GM19438 (cell line): ENCODE results near the gene RAP2A.

Experiments
- ATAC-seq: cut with Tn5 transposase; IDR thresholded peaks from one replicate; pipeline ENCODE4 v1.9.1; 2021; ENCODE audit warnings: low read depth; ENCODE audit not compliant: unreplicated experiment

RAP2A gene

GRCh38 chr13:97446448-97446847 lies 12.5 kb downstream of the RAP2A start:
- ATAC-seq, result no peak

DNA sequence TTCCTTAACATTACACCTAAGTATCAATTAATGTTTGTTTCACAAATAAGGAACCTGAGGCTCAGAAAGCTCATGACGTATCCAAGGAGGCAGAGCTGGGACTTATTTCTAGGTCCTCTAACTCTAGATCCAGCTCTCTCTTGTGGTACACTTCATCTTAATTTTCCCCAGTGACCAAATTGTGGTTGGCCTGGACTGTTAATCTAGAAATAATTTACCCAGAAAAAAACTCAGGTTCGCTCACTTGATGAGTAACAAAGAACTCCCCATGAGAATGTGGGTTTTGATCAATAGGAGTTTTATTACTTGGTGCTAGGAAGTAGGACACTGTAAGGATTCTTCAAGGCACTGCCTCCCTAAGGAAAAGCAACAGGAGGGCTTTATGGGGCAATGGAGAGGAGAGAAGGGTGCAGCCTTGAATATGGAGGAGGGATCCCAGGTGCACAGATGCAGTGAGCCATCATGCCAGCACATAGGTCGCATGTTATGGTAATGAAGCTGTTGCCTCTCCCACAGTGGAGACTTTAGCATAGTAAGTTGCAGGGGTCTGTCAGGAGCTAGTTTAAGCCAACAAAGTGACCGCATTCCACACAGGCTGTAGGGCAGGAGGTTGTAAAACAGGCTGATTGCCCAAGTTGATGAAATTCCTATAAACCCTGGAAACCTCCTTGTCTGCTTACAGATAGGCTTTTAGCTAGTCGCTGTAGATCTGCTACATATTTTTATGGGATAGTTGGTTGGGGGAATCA lies 14.7 kb downstream of the RAP2A start:
- ATAC-seq, result peak; percentile 59

DNA sequence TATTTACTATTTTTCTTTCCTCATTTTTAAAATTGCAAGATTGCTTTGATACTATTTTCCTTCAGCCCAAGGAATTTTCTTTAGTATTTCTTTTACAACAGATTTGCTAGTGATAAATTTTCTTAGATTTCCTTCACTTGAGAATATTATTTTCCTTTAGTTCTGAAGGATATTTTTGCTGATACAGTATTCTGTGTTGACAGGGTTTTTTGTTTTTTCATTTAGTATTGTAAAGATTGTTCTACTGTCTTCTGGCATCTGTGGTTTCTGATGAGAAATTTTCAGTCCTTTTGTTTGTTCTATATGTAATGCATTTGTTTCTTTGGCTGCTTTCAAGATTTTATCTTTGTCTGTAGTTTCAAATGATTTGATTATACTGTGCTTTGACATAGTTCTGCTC lies 20.7 kb downstream of the RAP2A start:
- ATAC-seq, result no peak

- no peak for ATAC-seq
These were observed 22.1 kb downstream of the RAP2A start for GRCh38 chr13:97456047-97456446.

GRCh38 chr13:97459215-97459777 lies 25.3 kb downstream of the RAP2A start:
- no peak for ATAC-seq

GRCh38 chr13:97460004-97460775 lies 26.2 kb downstream of the RAP2A start:
- peak; percentile 86 for ATAC-seq

- ATAC-seq, result no peak
These were observed 26.9 kb downstream of the RAP2A start for GRCh38 chr13:97460853-97461252.

- no peak for ATAC-seq
These were observed 30.6 kb downstream of the RAP2A start for GRCh38 chr13:97464561-97464960.

GRCh38 chr13:97466722-97467121 lies 32.8 kb downstream of the RAP2A start:
- ATAC-seq, result no peak

DNA sequence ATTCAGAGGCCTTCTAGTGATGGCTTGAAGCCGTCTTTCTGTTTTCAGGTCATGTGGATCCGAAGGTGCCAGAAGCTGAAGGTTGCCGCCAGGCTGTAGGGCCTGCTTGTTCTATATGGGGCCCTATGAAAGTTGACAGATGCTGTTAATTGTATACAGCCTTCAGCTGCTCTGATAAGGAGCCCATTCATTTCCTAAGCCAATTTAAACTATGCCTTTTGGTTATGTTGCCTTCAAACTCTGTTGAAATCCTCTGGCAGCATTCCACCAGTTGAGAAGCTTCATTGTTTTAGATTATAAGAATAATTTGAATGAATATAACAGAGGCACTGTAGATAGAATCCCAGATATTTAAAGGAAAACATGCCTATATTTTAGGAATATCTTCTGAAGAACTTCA lies 34.4 kb downstream of the RAP2A start:
- ATAC-seq, result no peak

DNA sequence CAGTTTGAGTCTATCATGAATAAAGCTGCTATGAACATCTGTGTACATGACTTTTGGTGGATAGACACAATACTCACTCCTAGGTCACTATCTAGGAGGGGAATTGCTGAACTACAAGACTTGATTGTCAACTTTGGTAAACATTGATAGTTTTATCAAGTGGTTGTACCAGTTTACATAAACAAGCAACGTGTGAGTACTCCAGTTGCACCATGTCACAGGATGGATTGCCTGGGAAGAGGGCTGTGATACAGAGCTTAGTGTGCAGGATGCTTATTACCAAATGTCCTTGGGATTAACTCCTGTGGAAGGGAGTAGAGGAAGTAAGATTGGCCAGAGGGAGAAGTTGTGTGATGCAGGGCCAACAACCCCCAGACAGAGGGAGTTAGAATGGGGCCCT lies 37.7 kb downstream of the RAP2A start:
- no peak for ATAC-seq

GRCh38 chr13:97474349-97474980 lies 40.5 kb downstream of the RAP2A start:
- no peak for ATAC-seq

DNA sequence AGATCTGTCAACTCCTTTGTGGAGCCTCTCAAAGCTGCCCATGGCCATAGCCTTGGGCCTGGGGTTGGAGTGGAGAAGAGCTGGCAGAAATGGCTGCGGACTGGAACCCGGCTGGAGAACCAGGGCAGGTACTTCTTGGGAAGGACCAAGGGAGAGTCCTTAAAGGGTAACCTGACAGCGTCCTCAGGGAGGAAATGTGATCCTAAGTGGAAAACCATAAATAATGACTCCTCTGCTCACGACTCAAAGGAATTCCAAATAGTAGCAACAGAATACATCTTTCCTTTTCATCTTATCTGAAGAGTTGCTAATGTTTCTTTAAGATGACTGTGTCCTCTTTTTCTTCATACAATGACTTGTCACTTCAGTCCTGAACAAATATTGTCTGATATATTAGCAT lies 41.0 kb downstream of the RAP2A start:
- no peak for ATAC-seq

- ATAC-seq, result no peak
These were observed 43.9 kb downstream of the RAP2A start for GRCh38 chr13:97477844-97478243.

- ATAC-seq, result no peak
These were observed 44.3 kb downstream of the RAP2A start for GRCh38 chr13:97478247-97478646.

GRCh38 chr13:97483465-97483864 lies 49.5 kb downstream of the RAP2A start:
- no peak for ATAC-seq

DNA sequence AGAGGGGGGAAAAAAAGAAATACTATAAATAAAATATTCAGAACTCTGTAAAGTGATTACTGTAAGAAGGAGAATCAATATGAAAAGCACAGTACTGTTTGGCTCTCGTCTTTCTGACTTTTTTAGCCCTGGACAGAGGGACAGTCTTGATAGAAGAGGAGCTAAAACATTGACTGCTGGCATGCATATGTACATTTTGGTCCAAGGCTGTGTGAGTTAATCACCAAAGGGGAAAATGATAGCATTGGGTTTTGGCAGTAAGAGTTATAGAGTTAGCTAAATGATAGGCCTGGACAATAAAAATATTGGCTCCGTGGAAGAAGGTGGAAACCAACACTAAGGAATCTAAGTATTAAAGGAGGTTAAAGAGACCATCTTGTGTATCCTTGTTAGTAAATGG lies 50.3 kb downstream of the RAP2A start:
- no peak for ATAC-seq

DNA sequence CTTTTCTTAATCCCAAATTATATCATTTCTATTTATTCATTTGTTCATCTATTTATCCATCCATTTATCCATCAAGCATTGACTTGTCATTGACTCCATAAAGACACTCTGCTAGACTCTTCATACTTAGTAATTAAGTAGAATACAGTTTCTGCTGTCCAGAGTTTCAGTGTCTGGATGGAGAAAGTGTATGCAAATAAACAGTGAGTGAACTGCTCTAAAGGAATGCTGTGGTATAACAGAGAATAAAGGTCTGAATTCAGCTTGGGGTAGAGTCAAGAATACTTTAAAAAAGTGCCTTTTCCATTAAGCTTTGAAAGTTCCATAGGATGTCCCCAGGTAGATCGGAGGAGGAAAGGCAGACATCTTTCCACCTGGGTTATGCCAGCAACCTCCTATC lies 51.4 kb downstream of the RAP2A start:
- ATAC-seq, result no peak

DNA sequence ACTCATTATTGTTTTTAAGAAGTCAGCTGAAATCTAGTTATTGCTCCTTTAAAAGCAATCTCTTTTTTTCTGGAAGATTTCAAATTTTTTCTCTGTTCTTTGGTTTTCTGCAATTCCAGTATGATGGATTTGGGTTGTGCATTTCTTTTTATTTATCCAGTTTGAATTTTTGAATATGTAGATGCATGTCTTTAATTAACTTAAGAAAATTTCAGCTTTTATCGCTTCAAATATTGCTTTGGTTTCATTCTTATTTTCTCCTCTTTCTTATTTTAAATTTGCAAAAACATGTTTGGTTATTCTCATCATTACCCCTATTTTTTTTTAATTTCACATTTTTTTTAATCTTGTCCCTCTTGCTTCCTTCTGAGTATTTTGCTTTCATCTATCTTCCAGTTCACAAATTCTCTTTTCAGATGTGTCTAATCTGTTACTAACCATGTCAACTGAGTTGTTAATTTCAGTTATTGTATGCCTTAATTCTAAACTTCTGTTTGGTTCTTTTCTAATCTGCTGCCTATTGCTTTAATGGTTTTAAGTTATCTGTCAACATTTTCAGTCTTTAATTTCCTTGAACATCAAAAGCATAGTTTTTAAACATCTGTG lies 56.8 kb downstream of the RAP2A start:
- ATAC-seq, result no peak

DNA sequence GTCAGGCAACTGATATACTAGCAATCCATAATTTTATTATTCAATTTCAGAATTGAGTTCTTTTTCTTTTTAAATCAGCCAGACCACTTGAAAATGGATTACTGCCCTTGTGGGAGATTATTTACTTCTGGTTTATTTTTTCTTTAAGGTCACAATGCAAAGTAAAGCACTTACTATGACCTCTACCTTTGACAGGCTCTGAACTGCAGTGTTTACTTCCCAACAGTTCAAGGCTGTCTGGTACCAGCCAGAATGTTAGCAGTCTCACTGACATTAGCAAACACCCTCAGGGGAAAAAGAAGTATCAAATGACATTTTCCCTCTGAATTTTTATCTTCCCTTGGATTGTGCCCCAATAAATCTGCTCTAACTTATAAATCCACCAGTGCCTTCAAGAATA lies 57.5 kb downstream of the RAP2A start:
- ATAC-seq, result no peak

DNA sequence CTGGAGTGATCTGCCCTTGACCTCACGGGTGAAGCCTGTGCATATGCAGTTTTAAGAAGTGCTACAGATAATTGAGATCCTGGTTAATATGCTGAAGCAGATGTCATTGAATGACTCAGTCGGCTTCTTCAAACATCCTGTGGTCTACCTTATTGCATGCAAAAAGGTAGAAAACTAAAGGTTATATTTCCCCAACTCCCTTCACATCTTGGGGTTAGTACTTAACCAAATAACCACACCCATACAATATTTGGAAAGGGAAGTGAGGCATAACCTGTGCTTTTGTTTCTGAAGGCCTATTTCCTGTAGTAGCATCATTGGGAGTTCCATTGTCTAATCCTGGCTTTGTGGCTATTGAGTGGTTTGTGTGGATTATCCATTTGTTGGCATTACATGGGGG lies 58.3 kb downstream of the RAP2A start:
- no peak for ATAC-seq
